H1 (cell line): ENCODE measurements around the gene LMAN2. TPM values are rescaled to one million over a fixed set of nuclear protein-coding genes. Genes with fewer than 3 reads are reported as not detected.

Experiments used
- CTCF ChIA-PET: fragments of 300-600 bp; sonication (Branson Sonifier 250); formaldehyde crosslinking; loops from one replicate; lab custom pipeline; 2021; ENCODE audit not compliant: partially characterized antibody; lab: Charles Lee
- POLR2A ChIA-PET: fragments of 300-600 bp; sonication (Branson Sonifier 250); formaldehyde crosslinking; loops from one replicate; lab custom pipeline; 2021; ENCODE audit warnings: inconsistent platforms; ENCODE audit not compliant: partially characterized antibody; lab: Charles Lee
- DNase-seq, 2 experiments: peaks; one replicate each; pipeline versions ENCODE4 v3.0.0 to v3.0.0-alpha.2; 2010 to 2022; ENCODE audit warnings: low spot score in 2 of 2, low read depth in 1 of 2, mixed read lengths in 1 of 2
- FAIRE-seq: peaks from 2 replicates; lab custom pipeline; 2011; peaks lifted over from hg19 to GRCh38; lab: Jason Lieb, UNC
- H2AFZ ChIP-seq: 2 replicates; pipeline ENCODE4 v1.8.1; 2012; ENCODE audit warnings: low read length, inconsistent platforms
- H2AK5ac ChIP-seq: 2 replicates; pipeline ENCODE4 v1.6.1; 2013; ENCODE audit warnings: low read depth, low read length
- H2BK120ac ChIP-seq: replicated peaks from 2 replicates; pipeline ENCODE3; 2013; ENCODE audit warnings: low read depth, low read length, inconsistent platforms
- H2BK12ac ChIP-seq: 2 replicates; pipeline ENCODE4 v1.6.1; 2013; ENCODE audit warnings: low read depth, low read length
- H2BK15ac ChIP-seq: 2 replicates; pipeline ENCODE4 v1.6.1; 2013; ENCODE audit warnings: low read length
- H2BK20ac ChIP-seq: 2 replicates; pipeline ENCODE4 v1.6.1; 2013; ENCODE audit warnings: low read length
- H2BK5ac ChIP-seq: 2 replicates; pipeline ENCODE4 v1.6.1; 2013; ENCODE audit warnings: low read depth, low read length
- H3K14ac ChIP-seq: 2 replicates; pipeline ENCODE4 v1.6.1; 2013; ENCODE audit warnings: inconsistent platforms; ENCODE audit not compliant: insufficient read length
- H3K18ac ChIP-seq: 2 replicates; pipeline ENCODE4 v1.6.1; 2013; ENCODE audit warnings: low read length; ENCODE audit errors: extremely low read depth
- H3K23ac ChIP-seq: 2 replicates; pipeline ENCODE4 v1.6.1; 2013; ENCODE audit warnings: inconsistent platforms; ENCODE audit not compliant: insufficient read length
- H3K23me2 ChIP-seq: 2 replicates; pipeline ENCODE4 v1.6.1; 2013; ENCODE audit warnings: low read depth, low read length
- H3K27ac ChIP-seq: 2 replicates; pipeline ENCODE4 v1.6.1; 2011; ENCODE audit warnings: low read depth, low read length, inconsistent platforms
- H3K27me3 ChIP-seq, 4 experiments: replicated peaks in 1 of 4; 1 replicate in 1 of 4; 2 replicates in 3 of 4; pipeline versions ENCODE4 v1.6.1 to v1.8.1; 2011 to 2013; ENCODE audit warnings: low read length in 3 of 4, mild to moderate bottlenecking in 3 of 4, inconsistent platforms in 2 of 4, mixed read lengths in 2 of 4, moderate library complexity in 1 of 4; ENCODE audit not compliant: control insufficient read depth in 3 of 4, insufficient read depth in 3 of 4; ENCODE audit errors: extremely low read depth in 1 of 4
- H3K36me3 ChIP-seq, 4 experiments: 2 replicates each; pipeline versions ENCODE4 v1.6.1 to v1.8.1; 2011 to 2013; ENCODE audit warnings: mild to moderate bottlenecking in 4 of 4, low read length in 3 of 4, moderate library complexity in 2 of 4, control low read depth in 1 of 4, inconsistent platforms in 1 of 4; ENCODE audit not compliant: insufficient read depth in 4 of 4, control insufficient read depth in 2 of 4
- H3K4ac ChIP-seq: replicated peaks from 2 replicates; pipeline ENCODE3; 2013; ENCODE audit warnings: low read length, low read depth, mixed read lengths, inconsistent platforms; ENCODE audit not compliant: insufficient read length
- H3K4me1 ChIP-seq, 4 experiments: replicated peaks in 1 of 4; 1 replicate in 1 of 4; 2 replicates in 3 of 4; pipeline versions ENCODE4 v1.6.1 to v1.8.1; 2011 to 2013; ENCODE audit warnings: low read length in 3 of 4, inconsistent platforms in 2 of 4, mixed read lengths in 1 of 4; ENCODE audit not compliant: insufficient read depth in 4 of 4, control insufficient read depth in 3 of 4
- H3K4me2 ChIP-seq, 2 experiments: 2 replicates each; pipeline versions ENCODE4 v1.6.1 to v1.8.1; 2011 to 2013; ENCODE audit warnings: low read depth in 2 of 2, low read length in 2 of 2, control low read depth in 1 of 2, inconsistent platforms in 1 of 2, mild to moderate bottlenecking in 1 of 2; ENCODE audit not compliant: insufficient read depth in 1 of 2
- H3K4me3 ChIP-seq, 4 experiments: fragments of 200-600, 300-600 bp in 1 of 4; sonication (generic), shearing (Covaris generic), sonication (Bioruptor Twin) in 1 of 4; 2 replicates each; pipeline versions ENCODE4 v1.5.1 to v1.8.1; 2011 to 2016; ENCODE audit warnings: low read length in 4 of 4, low read depth in 3 of 4, control low read depth in 2 of 4, inconsistent platforms in 2 of 4, mild to moderate bottlenecking in 2 of 4, mixed read lengths in 1 of 4, moderate library complexity in 1 of 4; ENCODE audit not compliant: insufficient read depth in 2 of 4; ENCODE audit errors: extremely low read depth in 1 of 4
- H3K56ac ChIP-seq: replicated peaks from 2 replicates; pipeline ENCODE3; 2013; ENCODE audit warnings: low read depth, mild to moderate bottlenecking, mixed read lengths, low read length, inconsistent platforms; ENCODE audit not compliant: insufficient read length
- H3K79me1 ChIP-seq: 2 replicates; pipeline ENCODE4 v1.6.1; 2013; ENCODE audit warnings: low read depth, low read length, control low read depth
- H3K79me2 ChIP-seq, 2 experiments: 2 replicates each; pipeline versions ENCODE4 v1.6.1 to v1.8.1; 2012 to 2013; ENCODE audit warnings: low read length in 2 of 2, mild to moderate bottlenecking in 2 of 2, inconsistent platforms in 1 of 2; ENCODE audit not compliant: insufficient read depth in 2 of 2, control insufficient read depth in 1 of 2
- H3K9ac ChIP-seq, 4 experiments: replicated peaks in 1 of 4; 1 replicate in 1 of 4; 2 replicates in 3 of 4; pipeline versions ENCODE4 v1.6.1 to v1.8.1; 2011 to 2013; ENCODE audit warnings: low read depth in 3 of 4, low read length in 3 of 4, control low read depth in 2 of 4, mild to moderate bottlenecking in 2 of 4, moderate library complexity in 2 of 4, inconsistent platforms in 1 of 4; ENCODE audit errors: extremely low read depth in 1 of 4
- H3K9me3 ChIP-seq, 2 experiments: 2 replicates each; pipeline versions ENCODE4 v1.6.1 to v1.8.1; 2012 to 2013; ENCODE audit warnings: mild to moderate bottlenecking in 2 of 2, moderate library complexity in 2 of 2, control low read depth in 1 of 2, inconsistent platforms in 1 of 2, low read depth in 1 of 2, low read length in 1 of 2, mixed read lengths in 1 of 2; ENCODE audit not compliant: insufficient read depth in 2 of 2
- H4K20me1 ChIP-seq, 2 experiments: replicated peaks in 1 of 2; 2 replicates each; pipeline versions ENCODE3 to v1.8.1; 2011 to 2013; ENCODE audit warnings: inconsistent platforms in 2 of 2, low read length in 2 of 2, mild to moderate bottlenecking in 1 of 2; ENCODE audit not compliant: insufficient read depth in 2 of 2, control insufficient read depth in 1 of 2
- H4K5ac ChIP-seq: 2 replicates; pipeline ENCODE4 v1.6.1; 2013; ENCODE audit warnings: low read length, low read depth, mixed read lengths, inconsistent platforms; ENCODE audit not compliant: insufficient read length
- H4K8ac ChIP-seq: 2 replicates; pipeline ENCODE4 v1.8.0; 2013; ENCODE audit warnings: mild to moderate bottlenecking, moderate library complexity, low read length, inconsistent platforms; ENCODE audit not compliant: insufficient read depth; ENCODE audit errors: extremely low read depth
- H4K91ac ChIP-seq: replicated peaks from 2 replicates; pipeline ENCODE3; 2013; ENCODE audit warnings: low read length, mixed read lengths, inconsistent platforms; ENCODE audit not compliant: insufficient read length
- CREB1 ChIP-seq: IDR thresholded peaks from 2 replicates; pipeline ENCODE4 v1.6.1; 2012; ENCODE audit warnings: inconsistent platforms
- CTBP2 ChIP-seq: IDR thresholded peaks from 2 replicates; pipeline ENCODE4 v1.7.0; 2011; ENCODE audit warnings: borderline replicate concordance, mild to moderate bottlenecking, moderate library complexity, mixed read lengths, low read length; ENCODE audit not compliant: insufficient read depth, insufficient read length
- GTF2F1 ChIP-seq: IDR thresholded peaks from 2 replicates; pipeline ENCODE4 v1.6.1; 2012; ENCODE audit warnings: low read depth, low read length, improper control_type of control experiment, borderline replicate concordance
- JUN ChIP-seq: IDR thresholded peaks from 2 replicates; pipeline ENCODE4 v1.6.1; 2011; ENCODE audit warnings: low read depth, mild to moderate bottlenecking, improper control_type of control experiment, low read length
- KDM1A ChIP-seq: fragments of 200-600, 300-600 bp; sonication (generic); IDR thresholded peaks from 2 replicates; pipeline ENCODE4 v1.7.1; 2016; ENCODE audit warnings: mild to moderate bottlenecking, low read length, borderline replicate concordance
- KDM4A ChIP-seq: IDR thresholded peaks from one replicate; pipeline ENCODE4 v1.7.1; 2012; ENCODE audit warnings: low read depth, mild to moderate bottlenecking, moderate library complexity, low read length, inconsistent platforms; ENCODE audit not compliant: severe bottlenecking
- RNF2 ChIP-seq: fragments of 200-900, 300-1000 bp; sonication (generic); IDR thresholded peaks from 2 replicates; pipeline ENCODE4 v1.7.1; 2016; ENCODE audit warnings: borderline replicate concordance, low read depth, mild to moderate bottlenecking, antibody characterized with exemption, low read length; ENCODE audit not compliant: poor library complexity, severe bottlenecking; ENCODE audit errors: missing control alignments
- SP4 ChIP-seq: IDR thresholded peaks from 2 replicates; pipeline ENCODE4 v1.6.1; 2012; ENCODE audit warnings: low read length, inconsistent platforms
- WGBS, 2 experiments: shearing (Covaris generic) in 1 of 2; methylation state at CpG; one replicate each; pipeline versions ENCODE4 v1.1.6 to v1.1.7; 2013 to 2015; ENCODE audit warnings: low lambda C conversion rate in 2 of 2, mixed read lengths in 2 of 2, inconsistent platforms in 1 of 2, low coverage in 1 of 2, missing lambda C conversion rate in 1 of 2; ENCODE audit not compliant: insufficient replicate concordance in 2 of 2, insufficient coverage in 1 of 2, insufficient read length in 1 of 2; ENCODE audit errors: extremely low coverage in 1 of 2, missing lambda C conversion rate in 1 of 2; 5-methylcytosine and 5-hydroxymethylcytosine counted together
- polyA plus RNA-seq, 7 experiments: library from polyadenylated mRNA; depleted of rRNA in 3 of 7; stranded (reverse) in 5 of 7; unstranded in 2 of 7; fragments of >200 nt in 5 of 7; fragments of 200-250 nt in 2 of 7; gene quantifications; 1 replicate in 5 of 7; 2 replicates in 1 of 7; 4 replicates in 1 of 7; pipeline versions ENCODE4 v1.2.1 to v1.2.3, GENCODE V29; 2011 to 2013; ENCODE audit warnings: missing spikeins in 2 of 7, mixed read lengths in 2 of 7
- total RNA-seq: library from RNA; stranded (reverse); fragmentation: NEBNext Ultra II Directional; extraction: Animal tissue kit (Norgen Biotek cat#: 25700); gene quantifications from 2 replicates; pipeline ENCODE4 v1.2.1, GENCODE V29; 2021
- TF ChIP-seq, protein P1 (sequence below), 3 experiments: IDR thresholded peaks; 1 replicate in 2 of 3; 2 replicates in 1 of 3; pipeline versions ENCODE4 v1.5.1 to v1.6.1; 2011; ENCODE audit warnings: low read length in 3 of 3, mild to moderate bottlenecking in 3 of 3, inconsistent platforms in 2 of 3, low read depth in 1 of 3, moderate library complexity in 1 of 3; ENCODE audit not compliant: insufficient read depth in 1 of 3; ENCODE audit errors: control extremely low read depth in 1 of 3

The LMAN2 gene
- total and polyA plus RNA-seq, 2 of the 8 experiments (the other 6 are each of a cell fraction or from before 2014, with no cell fraction given), result 116 to 225 TPM

DNA sequence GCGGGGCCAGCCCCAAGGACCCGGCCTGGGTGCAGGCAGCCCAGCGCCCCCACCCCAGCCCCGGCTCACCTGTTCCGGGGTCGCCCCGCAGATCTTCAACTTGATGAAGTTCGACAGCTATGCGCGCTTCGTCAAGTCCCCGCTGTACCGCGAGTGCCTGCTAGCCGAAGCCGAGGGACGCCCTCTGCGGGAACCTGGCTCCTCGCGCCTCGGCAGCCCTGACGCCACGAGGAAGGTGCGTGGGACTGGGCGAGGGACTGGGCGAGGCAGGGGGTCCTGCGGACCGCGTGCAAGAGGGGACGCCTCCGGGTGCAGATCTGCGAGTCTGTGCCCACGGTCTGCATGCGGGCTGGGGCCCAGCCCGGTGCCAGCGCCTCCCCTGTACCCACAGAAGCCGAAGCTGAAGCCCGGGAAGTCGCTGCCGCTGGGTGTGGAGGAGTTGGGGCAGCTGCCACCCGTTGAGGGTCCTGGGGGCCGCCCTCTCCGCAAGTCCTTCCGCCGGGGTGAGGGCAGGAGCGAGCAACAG lies 15.9 kb upstream of the LMAN2 start:
- Histone ChIP-seq H3K14ac (no peak overlapping the region), H3K4me2 (peak overlapping the region; percentile 80 to 86), H3K4ac (no peak overlapping the region), H3K36me3 (no peaks in the 10 kb centered on the region), H2BK15ac (peak overlapping the region; percentile 97; the same call in 1 of the 2 replicates), H3K56ac (no peak overlapping the region), H3K23ac (no peak overlapping the region), H3K27ac (no peak overlapping the region), H2BK12ac (peak overlapping the region; percentile 94; the same call in 1 of the 2 replicates), H2BK20ac (no peak overlapping the region), H3K9me3 (no peaks in the 10 kb centered on the region), H4K5ac (peak overlapping the region; percentile 19), H3K79me1 (peaks cover 7% of the 10 kb centered on the region; the same call in 1 of the 2 replicates), H3K4me1 (peaks cover 8 to 36% (median 31%) of the 10 kb centered on the region in 4 experiments), H4K20me1 (peaks cover 0 to 8% of the 10 kb centered on the region in 2 experiments), H3K79me2 (no peaks in the 10 kb centered on the region), H3K4me3 (peak overlapping the region; percentile 44 to 65 (median 55)), H2AK5ac (no peak overlapping the region), H2BK120ac (peak overlapping the region; percentile 21), H2BK5ac (peak overlapping the region; percentile 77), H3K18ac (peak overlapping the region; percentile 97), H2AFZ (no peak overlapping the region), H3K9ac (peak overlapping the region in 1 of 4 experiments; percentile 13; a peak in 1 of 7 replicates), H3K23me2 (peaks cover 22% of the 10 kb centered on the region; the same call in 1 of the 2 replicates), H4K91ac (peak overlapping the region; percentile 58), H4K8ac (peak overlapping the region; percentile 28), H3K27me3 (peaks cover 1 to 17% (median 13%) of the 10 kb centered on the region in 4 experiments; a peak in 5 of 7 replicates)
- WGBS, 2 experiments, result 23% methylated on average over 25 of the region's 46 CpGs; no CpG with 5 or more reads in 1 of the 2 experiments
- DNase-seq (no peak), FAIRE-seq (no peak)
- POLR2A ChIA-PET, result interaction anchor here (0.9 to 5.9 kb wide), 16 partner anchors 11 to 234 kb away, joined by 3 to 66 read pairs (median 4); partner anchors contain the start of genes LMAN2, MXD3, NSD1 and PRR7
- CTCF ChIA-PET, result interaction anchor here (0.6 to 16.9 kb wide), 12 partner anchors 14 to 279 kb away, joined by 3 to 363 read pairs (median 4); partner anchors contain the start of genes LMAN2, MXD3, PRR7 and RGS14
- TF ChIP-seq CREB1, result no peak
- no peak for TF ChIP-seq JUN
- no peak for TF ChIP-seq GTF2F1
- TF ChIP-seq SP4, result 0 out of 2 replicates have a peak, but pooled peaks have one; percentile 14
- no peak for TF ChIP-seq CTBP2
- peak; percentile 93 for TF ChIP-seq KDM4A
- TF ChIP-seq, protein P1, sequence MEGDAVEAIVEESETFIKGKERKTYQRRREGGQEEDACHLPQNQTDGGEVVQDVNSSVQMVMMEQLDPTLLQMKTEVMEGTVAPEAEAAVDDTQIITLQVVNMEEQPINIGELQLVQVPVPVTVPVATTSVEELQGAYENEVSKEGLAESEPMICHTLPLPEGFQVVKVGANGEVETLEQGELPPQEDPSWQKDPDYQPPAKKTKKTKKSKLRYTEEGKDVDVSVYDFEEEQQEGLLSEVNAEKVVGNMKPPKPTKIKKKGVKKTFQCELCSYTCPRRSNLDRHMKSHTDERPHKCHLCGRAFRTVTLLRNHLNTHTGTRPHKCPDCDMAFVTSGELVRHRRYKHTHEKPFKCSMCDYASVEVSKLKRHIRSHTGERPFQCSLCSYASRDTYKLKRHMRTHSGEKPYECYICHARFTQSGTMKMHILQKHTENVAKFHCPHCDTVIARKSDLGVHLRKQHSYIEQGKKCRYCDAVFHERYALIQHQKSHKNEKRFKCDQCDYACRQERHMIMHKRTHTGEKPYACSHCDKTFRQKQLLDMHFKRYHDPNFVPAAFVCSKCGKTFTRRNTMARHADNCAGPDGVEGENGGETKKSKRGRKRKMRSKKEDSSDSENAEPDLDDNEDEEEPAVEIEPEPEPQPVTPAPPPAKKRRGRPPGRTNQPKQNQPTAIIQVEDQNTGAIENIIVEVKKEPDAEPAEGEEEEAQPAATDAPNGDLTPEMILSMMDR (IDR thresholded peaks at IDR 0.05; ENCODE audit: control extremely low read depth in 1 of 3, insufficient read depth in 1 of 3, low read depth in 1 of 3, low read length in 3 of 3), result peak in 1 of 3 experiments; percentile 14; a peak in 1 of 4 replicates
- no peak for TF ChIP-seq RNF2
- no peak for TF ChIP-seq KDM1A
